Fibroblast of mammary gland (primary cell): Measurements from ENCODE around the gene RNASE2.

ENCODE experiments used
- DNase-seq: peaks from one replicate; pipeline ENCODE4 v3.0.0-alpha.2; 2010; ENCODE audit warnings: low read depth
- H3K4me3 ChIP-seq: 2 replicates; pipeline ENCODE4 v1.5.1; 2011; ENCODE audit warnings: low read depth, mild to moderate bottlenecking, low read length, moderate library complexity; ENCODE audit not compliant: control insufficient read depth
- CTCF ChIP-seq: conservative IDR thresholded peaks from 2 replicates; pipeline ENCODE4 v1.5.1; 2011; ENCODE audit warnings: low read depth, low read length, inconsistent platforms; ENCODE audit not compliant: control insufficient read depth, insufficient read depth

Gene RNASE2

DNA sequence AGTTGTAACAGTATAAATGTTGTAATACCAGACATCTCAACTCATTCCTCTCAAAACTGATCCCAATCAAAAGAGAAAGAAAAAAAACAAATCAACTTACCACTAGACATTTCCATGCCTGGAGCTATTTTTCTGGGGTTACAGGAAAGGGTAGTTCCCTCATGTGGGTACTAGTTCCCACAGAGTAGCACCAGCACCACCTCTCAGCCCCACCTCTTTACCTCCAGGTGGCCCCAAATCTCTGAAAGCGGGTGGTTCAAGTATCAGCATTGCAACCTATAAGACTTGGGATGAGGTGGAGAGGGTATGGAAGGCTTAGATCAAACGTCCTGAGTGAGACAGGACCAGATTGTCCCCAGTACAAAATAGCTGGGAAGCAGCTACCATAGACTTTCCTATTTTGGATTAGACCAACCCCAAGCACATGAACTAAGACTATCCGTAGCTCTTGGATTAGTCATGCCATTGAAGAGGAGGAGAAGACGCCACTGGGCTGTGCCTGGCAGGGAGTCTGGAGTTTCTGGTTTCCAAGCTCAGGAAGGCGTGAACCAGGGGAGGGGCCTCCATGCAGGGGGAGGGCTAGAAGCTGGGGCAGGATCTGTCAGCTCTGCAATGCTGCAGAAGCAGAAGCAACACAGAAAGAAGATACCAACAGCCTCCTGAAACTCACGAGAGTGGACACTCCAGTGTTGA is 43.5 kb downstream of the RNASE2 start, which contains the start of gene SLC39A2:
SLC39A2 (plus strand) TSS at position 620 of the 693 bp plus-strand sequence. CDS start 154 bp downstream, outside the sequence.
- no peak within 1 kb of the TSS for H3K4me3 ChIP-seq
- peak; percentile 80 for DNase-seq
- no peak for TF ChIP-seq CTCF

DNA sequence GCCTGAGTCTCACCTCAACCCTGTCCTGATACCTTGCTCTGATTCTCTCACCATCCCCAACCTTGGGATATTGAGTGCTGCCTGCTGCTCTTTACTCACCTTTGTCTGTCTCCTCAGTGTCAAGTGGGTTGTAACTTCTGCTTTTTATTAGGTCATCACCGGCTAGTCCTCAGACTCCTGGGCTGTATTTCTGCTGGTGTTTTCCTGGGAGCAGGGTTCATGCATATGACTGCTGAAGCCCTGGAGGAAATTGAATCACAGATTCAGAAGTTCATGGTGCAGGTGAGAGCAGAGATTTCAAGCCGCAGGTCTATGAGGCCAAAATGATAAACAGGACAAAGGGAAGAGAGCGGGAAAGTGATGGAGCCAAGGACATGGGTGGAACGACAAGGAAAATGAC is 44.3 kb downstream of the RNASE2 start:
- DNase-seq = no peak
- no peak for TF ChIP-seq CTCF
- H3K4me3 ChIP-seq = no peak overlapping the region

DNA sequence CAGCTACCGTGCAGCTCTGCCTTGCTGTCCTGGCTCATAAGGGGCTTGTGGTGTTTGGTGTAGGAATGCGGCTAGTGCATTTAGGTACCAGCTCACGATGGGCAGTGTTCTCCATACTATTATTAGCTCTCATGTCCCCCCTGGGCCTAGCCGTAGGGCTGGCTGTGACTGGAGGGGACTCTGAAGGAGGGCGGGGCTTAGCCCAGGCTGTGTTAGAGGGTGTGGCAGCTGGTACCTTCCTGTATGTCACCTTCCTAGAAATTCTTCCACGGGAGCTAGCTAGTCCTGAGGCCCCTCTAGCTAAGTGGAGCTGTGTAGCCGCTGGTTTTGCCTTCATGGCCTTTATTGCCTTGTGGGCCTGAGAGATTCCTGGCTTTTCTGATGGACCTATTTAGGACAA is 45.9 kb downstream of the RNASE2 start:
- no peak overlapping the region for H3K4me3 ChIP-seq
- no peak for TF ChIP-seq CTCF
- no peak for DNase-seq

DNA sequence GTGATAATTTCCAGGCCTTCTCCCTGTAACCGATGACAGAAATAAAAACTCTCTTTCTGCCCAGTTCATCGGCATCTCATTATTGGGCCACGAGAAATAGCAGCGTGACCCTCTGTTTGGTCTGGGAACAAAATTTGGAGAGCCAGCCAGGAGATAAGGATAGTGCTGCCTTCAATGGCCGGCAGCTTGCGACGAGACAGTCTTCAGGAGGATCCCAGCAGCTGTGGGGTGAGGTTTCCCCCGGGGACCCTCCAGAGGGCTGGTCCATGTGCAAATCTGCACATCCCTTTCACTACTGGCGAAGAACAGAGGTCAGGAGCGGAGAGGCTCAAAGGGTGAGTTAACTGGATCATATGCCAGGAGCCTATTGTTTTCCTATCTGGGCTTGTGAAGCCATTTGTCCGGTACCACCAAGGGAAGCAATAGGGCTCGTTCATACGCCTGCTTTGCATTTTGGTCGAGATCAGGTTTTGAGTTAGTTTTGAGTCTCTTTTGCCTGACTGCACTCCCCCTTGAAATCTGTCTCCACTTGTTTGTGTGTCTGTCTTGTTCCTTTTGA is 48.6 kb downstream of the RNASE2 start:
- DNase-seq = no peak
- TF ChIP-seq CTCF = no peak
- H3K4me3 ChIP-seq = no peak overlapping the region
